OCI-LY1 (cell line): ENCODE measurements around the gene DES.

Experiments
- CTCF ChIP-seq: fragments of 200-600 bp; sonication (generic), shearing (Covaris generic); IDR thresholded peaks from 2 replicates; pipeline ENCODE4 v1.5.1; 2017; ENCODE audit warnings: mild to moderate bottlenecking, antibody characterized with exemption, low read length, moderate library complexity, mixed read lengths
- EZH2 ChIP-seq: fragments of 200-600 bp; sonication (generic), shearing (Covaris generic); IDR thresholded peaks from 2 replicates; pipeline ENCODE4 v1.8.0; 2017; ENCODE audit warnings: borderline replicate concordance, mixed run types, mild to moderate bottlenecking, antibody characterized with exemption, low read length, moderate library complexity, mixed read lengths

- no peak for TF ChIP-seq CTCF
- TF ChIP-seq EZH2 = no peak
These were observed 29.3 kb upstream of the DES start for GRCh38 chr2:219388907-219389156.
